Measurements from ENCODE around the gene SAT2. TPM values are rescaled to one million over a fixed set of nuclear protein-coding genes. Genes with fewer than 3 reads are reported as not detected.

SAT2 gene
- total RNA-seq, 1 experiment from 2014 or later = 54.9 TPM

DNA sequence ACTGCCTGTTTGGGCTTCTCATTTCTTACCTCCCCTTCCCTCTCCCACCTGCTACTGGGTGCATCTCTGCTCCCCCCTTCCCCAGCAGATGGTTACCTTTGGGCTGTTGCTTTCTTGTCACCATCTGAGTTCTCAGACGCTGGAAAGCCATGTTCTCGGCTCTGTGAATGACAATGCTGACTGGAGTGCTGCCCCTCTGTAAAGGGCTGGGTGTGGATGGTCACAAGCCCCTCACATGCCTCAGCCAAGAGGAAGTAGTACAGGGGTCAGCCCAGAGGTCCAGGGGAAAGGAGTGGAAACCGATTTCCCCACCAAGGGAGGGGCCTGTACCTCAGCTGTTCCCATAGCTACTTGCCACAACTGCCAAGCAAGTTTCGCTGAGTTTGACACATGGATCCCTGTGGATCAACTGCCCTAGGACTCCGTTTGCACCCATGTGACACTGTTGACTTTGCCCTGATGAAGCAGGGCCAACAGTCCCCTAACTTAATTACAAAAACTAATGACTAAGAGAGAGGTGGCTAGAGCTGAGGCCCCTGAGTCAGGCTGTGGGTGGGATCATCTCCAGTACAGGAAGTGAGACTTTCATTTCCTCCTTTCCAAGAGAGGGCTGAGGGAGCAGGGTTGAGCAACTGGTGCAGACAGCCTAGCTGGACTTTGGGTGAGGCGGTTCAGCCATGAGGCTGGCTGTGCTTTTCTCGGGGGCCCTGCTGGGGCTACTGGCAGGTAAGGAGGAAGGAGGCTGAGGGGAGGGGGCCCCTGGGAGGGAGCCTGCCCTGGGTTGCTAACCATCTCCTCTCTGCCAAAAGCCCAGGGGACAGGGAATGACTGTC lies 48.4 kb downstream of the SAT2 start, which contains the start of gene CD68:
CD68 (plus strand) TSS at position 638 of the 833 bp plus-strand sequence; CDS start at position 678, 40 bp downstream.
- Histone ChIP-seq H2AFZ (ENCODE audit: low read depth, low read length, poor library complexity, severe bottlenecking) (no peak within 1 kb of the TSS), H3K36me3 (ENCODE audit: control insufficient read depth in 1 of 2, insufficient read depth in 2 of 2, low read length in 2 of 2) (peaks cover 32 to 51% of the 10 kb centered on the region in 2 experiments), H3K4me3 (replicated peaks in 1 of 2; ENCODE audit: low read depth in 1 of 2, low read length in 2 of 2) (peak within 1 kb of the TSS; percentile 17 to 24), H3K4me1 (ENCODE audit: control insufficient read depth in 1 of 2, insufficient read depth in 2 of 2, low read length in 2 of 2) (peaks cover 12 to 75% of the 10 kb centered on the region in 2 experiments), H3K4me2 (ENCODE audit: low read length) (peak within 1 kb of the TSS; percentile 58), H3K9me3 (ENCODE audit: control insufficient read depth in 1 of 2, insufficient read depth in 1 of 2, low read depth in 1 of 2, low read length in 2 of 2) (no peaks in the 10 kb centered on the region), H3K27me3 (ENCODE audit: insufficient read depth, low read length) (no peaks in the 10 kb centered on the region), H3K79me2 (ENCODE audit: insufficient read depth, low read length) (peaks cover 66% of the 10 kb centered on the region), H4K20me1 (ENCODE audit: insufficient read depth) (peaks cover 29% of the 10 kb centered on the region; the same call in 1 of the 2 replicates), H3K27ac (ENCODE audit: low read depth, low read length) (peak within 1 kb of the TSS; percentile 66), H3K9ac (ENCODE audit: low read length) (peak within 1 kb of the TSS; percentile 45), H3K9me2 (ENCODE audit: insufficient read depth) (no peaks in the 10 kb centered on the region)
- RAD21 ChIA-PET (ENCODE audit: low non-redundant PET in 1 of 2, low total read pairs in 2 of 2, uncharacterized antibody in 2 of 2, unreplicated experiment in 2 of 2) = no interaction called here
- CTCF ChIA-PET = interaction anchor here (1.2 kb wide), 2 partner anchors 19 to 462 kb away, joined by 3 to 5 read pairs; no protein-coding TSS in a partner anchor
- no TSS peak for BruUV-seq (replicated peaks)
- intact Hi-C loops (cut with micrococcal nuclease) = no loop called here
- DNase-seq (ENCODE audit: low read depth, low spot score) (peak; percentile 71), ATAC-seq (peak; percentile 61)
- POLR2A ChIA-PET = interaction anchor here (0.7 to 1.7 kb wide), 5 partner anchors 20 to 462 kb away, joined by 3 to 10 read pairs (median 3); partner anchors contain the start of genes SAT2, SLC2A4, TP53 and WRAP53
- TF ChIP-seq POLR2AphosphoS5 (IDR thresholded peaks at IDR 0.05; ENCODE audit: low read depth, low read length) = peak; percentile 80; the same call in 1 of the 2 replicates
- TF ChIP-seq EGR1 (IDR thresholded peaks at IDR 0.05; ENCODE audit: low read depth) = 0 out of 2 replicates have a peak, but pooled peaks have one; percentile 29
- no peak for TF ChIP-seq YY1 (IDR thresholded peaks at IDR 0.05; ENCODE audit: extremely low read depth, insufficient replicate concordance, low read depth, low read length)
- TF ChIP-seq ZFX (IDR thresholded peaks at IDR 0.05) = no peak
- TF ChIP-seq, protein P1, sequence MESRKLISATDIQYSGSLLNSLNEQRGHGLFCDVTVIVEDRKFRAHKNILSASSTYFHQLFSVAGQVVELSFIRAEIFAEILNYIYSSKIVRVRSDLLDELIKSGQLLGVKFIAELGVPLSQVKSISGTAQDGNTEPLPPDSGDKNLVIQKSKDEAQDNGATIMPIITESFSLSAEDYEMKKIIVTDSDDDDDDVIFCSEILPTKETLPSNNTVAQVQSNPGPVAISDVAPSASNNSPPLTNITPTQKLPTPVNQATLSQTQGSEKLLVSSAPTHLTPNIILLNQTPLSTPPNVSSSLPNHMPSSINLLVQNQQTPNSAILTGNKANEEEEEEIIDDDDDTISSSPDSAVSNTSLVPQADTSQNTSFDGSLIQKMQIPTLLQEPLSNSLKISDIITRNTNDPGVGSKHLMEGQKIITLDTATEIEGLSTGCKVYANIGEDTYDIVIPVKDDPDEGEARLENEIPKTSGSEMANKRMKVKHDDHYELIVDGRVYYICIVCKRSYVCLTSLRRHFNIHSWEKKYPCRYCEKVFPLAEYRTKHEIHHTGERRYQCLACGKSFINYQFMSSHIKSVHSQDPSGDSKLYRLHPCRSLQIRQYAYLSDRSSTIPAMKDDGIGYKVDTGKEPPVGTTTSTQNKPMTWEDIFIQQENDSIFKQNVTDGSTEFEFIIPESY (IDR thresholded peaks at IDR 0.05; ENCODE audit: extremely low read depth, insufficient replicate concordance, low read length) = no peak
- TF ChIP-seq JUND (IDR thresholded peaks at IDR 0.05) = no peak; the same call in 1 of the 2 replicates
- TF ChIP-seq EZH2 (IDR thresholded peaks at IDR 0.05) = no peak
- TF ChIP-seq FOSL1 (IDR thresholded peaks at IDR 0.05; ENCODE audit: low read depth) = no peak; the same call in 1 of the 2 replicates
- peak; percentile 66; the same call in 1 of the 2 replicates for TF ChIP-seq CBX3 (IDR thresholded peaks at IDR 0.05; ENCODE audit: low read depth)
- no peak; the same call in 1 of the 2 replicates for TF ChIP-seq CEBPB (IDR thresholded peaks at IDR 0.05; ENCODE audit: low read depth)
- TF ChIP-seq SIN3A (IDR thresholded peaks at IDR 0.05; ENCODE audit: low read depth) = peak; percentile 98
- no peak for TF ChIP-seq ELF1 (IDR thresholded peaks at IDR 0.05; ENCODE audit: borderline replicate concordance, low read depth)
- TF ChIP-seq, protein P2, sequence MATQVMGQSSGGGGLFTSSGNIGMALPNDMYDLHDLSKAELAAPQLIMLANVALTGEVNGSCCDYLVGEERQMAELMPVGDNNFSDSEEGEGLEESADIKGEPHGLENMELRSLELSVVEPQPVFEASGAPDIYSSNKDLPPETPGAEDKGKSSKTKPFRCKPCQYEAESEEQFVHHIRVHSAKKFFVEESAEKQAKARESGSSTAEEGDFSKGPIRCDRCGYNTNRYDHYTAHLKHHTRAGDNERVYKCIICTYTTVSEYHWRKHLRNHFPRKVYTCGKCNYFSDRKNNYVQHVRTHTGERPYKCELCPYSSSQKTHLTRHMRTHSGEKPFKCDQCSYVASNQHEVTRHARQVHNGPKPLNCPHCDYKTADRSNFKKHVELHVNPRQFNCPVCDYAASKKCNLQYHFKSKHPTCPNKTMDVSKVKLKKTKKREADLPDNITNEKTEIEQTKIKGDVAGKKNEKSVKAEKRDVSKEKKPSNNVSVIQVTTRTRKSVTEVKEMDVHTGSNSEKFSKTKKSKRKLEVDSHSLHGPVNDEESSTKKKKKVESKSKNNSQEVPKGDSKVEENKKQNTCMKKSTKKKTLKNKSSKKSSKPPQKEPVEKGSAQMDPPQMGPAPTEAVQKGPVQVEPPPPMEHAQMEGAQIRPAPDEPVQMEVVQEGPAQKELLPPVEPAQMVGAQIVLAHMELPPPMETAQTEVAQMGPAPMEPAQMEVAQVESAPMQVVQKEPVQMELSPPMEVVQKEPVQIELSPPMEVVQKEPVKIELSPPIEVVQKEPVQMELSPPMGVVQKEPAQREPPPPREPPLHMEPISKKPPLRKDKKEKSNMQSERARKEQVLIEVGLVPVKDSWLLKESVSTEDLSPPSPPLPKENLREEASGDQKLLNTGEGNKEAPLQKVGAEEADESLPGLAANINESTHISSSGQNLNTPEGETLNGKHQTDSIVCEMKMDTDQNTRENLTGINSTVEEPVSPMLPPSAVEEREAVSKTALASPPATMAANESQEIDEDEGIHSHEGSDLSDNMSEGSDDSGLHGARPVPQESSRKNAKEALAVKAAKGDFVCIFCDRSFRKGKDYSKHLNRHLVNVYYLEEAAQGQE (IDR thresholded peaks at IDR 0.05; ENCODE audit: low read depth) = no peak
- no peak for TF ChIP-seq EZH2phosphoT487 (IDR thresholded peaks at IDR 0.05; ENCODE audit: borderline replicate concordance)
- no peak for TF ChIP-seq ZNF274 (IDR thresholded peaks at IDR 0.05; ENCODE audit: low read depth, low read length)
- TF ChIP-seq, protein P3, sequence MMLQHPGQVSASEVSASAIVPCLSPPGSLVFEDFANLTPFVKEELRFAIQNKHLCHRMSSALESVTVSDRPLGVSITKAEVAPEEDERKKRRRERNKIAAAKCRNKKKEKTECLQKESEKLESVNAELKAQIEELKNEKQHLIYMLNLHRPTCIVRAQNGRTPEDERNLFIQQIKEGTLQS (IDR thresholded peaks at IDR 0.05) = no peak
- TF ChIP-seq RAD21 (IDR thresholded peaks at IDR 0.05; ENCODE audit: low read depth) = no peak
- no peak for TF ChIP-seq POLR2A (IDR thresholded peaks at IDR 0.05; ENCODE audit: borderline replicate concordance, extremely low read depth, insufficient read depth, insufficient read length)
- TF ChIP-seq, protein P4, sequence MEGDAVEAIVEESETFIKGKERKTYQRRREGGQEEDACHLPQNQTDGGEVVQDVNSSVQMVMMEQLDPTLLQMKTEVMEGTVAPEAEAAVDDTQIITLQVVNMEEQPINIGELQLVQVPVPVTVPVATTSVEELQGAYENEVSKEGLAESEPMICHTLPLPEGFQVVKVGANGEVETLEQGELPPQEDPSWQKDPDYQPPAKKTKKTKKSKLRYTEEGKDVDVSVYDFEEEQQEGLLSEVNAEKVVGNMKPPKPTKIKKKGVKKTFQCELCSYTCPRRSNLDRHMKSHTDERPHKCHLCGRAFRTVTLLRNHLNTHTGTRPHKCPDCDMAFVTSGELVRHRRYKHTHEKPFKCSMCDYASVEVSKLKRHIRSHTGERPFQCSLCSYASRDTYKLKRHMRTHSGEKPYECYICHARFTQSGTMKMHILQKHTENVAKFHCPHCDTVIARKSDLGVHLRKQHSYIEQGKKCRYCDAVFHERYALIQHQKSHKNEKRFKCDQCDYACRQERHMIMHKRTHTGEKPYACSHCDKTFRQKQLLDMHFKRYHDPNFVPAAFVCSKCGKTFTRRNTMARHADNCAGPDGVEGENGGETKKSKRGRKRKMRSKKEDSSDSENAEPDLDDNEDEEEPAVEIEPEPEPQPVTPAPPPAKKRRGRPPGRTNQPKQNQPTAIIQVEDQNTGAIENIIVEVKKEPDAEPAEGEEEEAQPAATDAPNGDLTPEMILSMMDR (IDR thresholded peaks at IDR 0.05 in 2 of 3, conservative IDR thresholded peaks at IDR 0.05 in 1 of 3; ENCODE audit: borderline replicate concordance in 1 of 3, insufficient read depth in 1 of 3, low read depth in 2 of 3, low read length in 2 of 3) = no peak

All from HCT116 (cell line).